ENCODE data around the gene EID3.

The EID3 gene

GRCh38 chr12:104340925-104341611, 37.5 kb downstream of the EID3 start:
- Histone ChIP-seq H3K36me3 (ENCODE audit: control insufficient read depth, insufficient read depth, low read length) (peaks cover 26% of the 10 kb centered on the region), H3K27me3 (replicated peaks; ENCODE audit: control insufficient read depth, insufficient read depth, low read length) (no peaks in the 10 kb centered on the region), H3K4me3 (replicated peaks; ENCODE audit: low read depth, low read length) (no peak overlapping the region)
- DNase-seq (ENCODE audit: extremely low read depth, insufficient read length): no peak
- no peak for TF ChIP-seq CTCF (IDR thresholded peaks at IDR 0.05; ENCODE audit: insufficient read depth, low read length, poor library complexity, severe bottlenecking)

- H3K4me3 ChIP-seq (replicated peaks; ENCODE audit: low read depth, low read length): no peak overlapping the region
- no peaks in the 10 kb centered on the region for H3K27me3 ChIP-seq (replicated peaks; ENCODE audit: control insufficient read depth, insufficient read depth, low read length)
- peaks cover 26% of the 10 kb centered on the region for H3K36me3 ChIP-seq (ENCODE audit: control insufficient read depth, insufficient read depth, low read length)
- no peak for DNase-seq (ENCODE audit: extremely low read depth, insufficient read length)
- TF ChIP-seq CTCF (IDR thresholded peaks at IDR 0.05; ENCODE audit: insufficient read depth, low read length, poor library complexity, severe bottlenecking): no peak
Observed at GRCh38 chr12:104342147-104342546, 38.6 kb downstream of the EID3 start.

- Histone ChIP-seq H3K4me3 (replicated peaks; ENCODE audit: low read depth, low read length) (no peak overlapping the region), H3K27me3 (replicated peaks; ENCODE audit: control insufficient read depth, insufficient read depth, low read length) (no peaks in the 10 kb centered on the region), H3K36me3 (ENCODE audit: control insufficient read depth, insufficient read depth, low read length) (peaks cover 28% of the 10 kb centered on the region)
- DNase-seq (ENCODE audit: extremely low read depth, insufficient read length): no peak
- TF ChIP-seq CTCF (IDR thresholded peaks at IDR 0.05; ENCODE audit: insufficient read depth, low read length, poor library complexity, severe bottlenecking): no peak
Observed at GRCh38 chr12:104342635-104343249, 39.2 kb downstream of the EID3 start.

- H3K4me3 ChIP-seq (replicated peaks; ENCODE audit: low read depth, low read length): no peak overlapping the region
- H3K36me3 ChIP-seq (ENCODE audit: control insufficient read depth, insufficient read depth, low read length): peaks cover 28% of the 10 kb centered on the region
- no peak for TF ChIP-seq CTCF (IDR thresholded peaks at IDR 0.05; ENCODE audit: insufficient read depth, low read length, poor library complexity, severe bottlenecking)
- DNase-seq (ENCODE audit: extremely low read depth, insufficient read length): no peak
- no peaks in the 10 kb centered on the region for H3K27me3 ChIP-seq (replicated peaks; ENCODE audit: control insufficient read depth, insufficient read depth, low read length)
Observed at GRCh38 chr12:104344682-104345081, 41.1 kb downstream of the EID3 start.

GRCh38 chr12:104345234-104346066, 41.9 kb downstream of the EID3 start:
- Histone ChIP-seq H3K36me3 (ENCODE audit: control insufficient read depth, insufficient read depth, low read length) (peaks cover 25% of the 10 kb centered on the region), H3K27me3 (replicated peaks; ENCODE audit: control insufficient read depth, insufficient read depth, low read length) (no peaks in the 10 kb centered on the region), H3K4me3 (replicated peaks; ENCODE audit: low read depth, low read length) (no peak overlapping the region)
- TF ChIP-seq CTCF (IDR thresholded peaks at IDR 0.05; ENCODE audit: insufficient read depth, low read length, poor library complexity, severe bottlenecking): no peak
- no peak for DNase-seq (ENCODE audit: extremely low read depth, insufficient read length)
